OCI-LY3 (cell line): ENCODE measurements around the gene FGF4.

Experiments used
- EZH2phosphoT487 ChIP-seq: fragments of 200-600 bp; shearing (Covaris generic); IDR thresholded peaks from 2 replicates; pipeline ENCODE4 v1.6.1; 2018; ENCODE audit warnings: antibody characterized with exemption, mixed run types, low read depth
- TF ChIP-seq, protein P1 (sequence below): fragments of 200-600, 300-600 bp; sonication (generic); IDR thresholded peaks from 2 replicates; pipeline ENCODE4 v1.5.1; 2014; ENCODE audit warnings: antibody characterized with exemption, low read length, low read depth

DNA sequence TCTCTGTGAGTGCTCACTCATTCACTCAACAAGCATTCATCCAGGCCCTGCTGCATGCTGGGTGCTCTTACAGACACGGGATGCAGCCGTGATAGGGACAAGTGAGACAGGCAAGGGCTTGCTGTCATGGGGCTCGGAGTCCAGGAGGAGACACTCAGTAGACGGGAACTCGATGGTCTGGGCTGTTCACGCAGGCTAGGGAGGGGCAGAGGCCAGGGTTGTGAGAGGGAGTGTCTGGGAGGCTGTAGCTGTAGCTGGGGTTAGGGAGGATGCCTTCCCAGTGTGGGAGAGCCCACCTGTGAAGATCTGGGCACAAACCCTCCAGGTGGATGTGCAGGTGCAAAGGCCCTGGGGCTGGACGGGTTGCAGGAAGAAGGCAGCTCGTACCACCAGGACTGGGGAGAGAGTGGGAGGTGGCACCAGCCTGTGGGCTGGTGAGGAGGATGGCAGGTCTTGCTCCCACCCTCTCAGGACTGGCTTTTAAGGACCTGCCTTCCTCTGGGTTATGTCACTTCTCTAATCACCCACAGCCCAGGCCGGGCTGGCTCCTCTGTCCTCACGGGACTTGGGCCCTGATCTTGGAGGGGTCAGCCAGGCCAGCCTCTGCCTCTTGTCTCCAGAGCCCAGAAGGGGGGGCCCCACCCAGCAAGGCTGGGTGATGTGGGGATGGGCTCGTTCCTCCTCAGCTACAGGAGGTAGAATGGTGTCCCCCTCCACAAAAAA is 24.1 kb downstream of the FGF4 start:
- TF ChIP-seq, protein P1, sequence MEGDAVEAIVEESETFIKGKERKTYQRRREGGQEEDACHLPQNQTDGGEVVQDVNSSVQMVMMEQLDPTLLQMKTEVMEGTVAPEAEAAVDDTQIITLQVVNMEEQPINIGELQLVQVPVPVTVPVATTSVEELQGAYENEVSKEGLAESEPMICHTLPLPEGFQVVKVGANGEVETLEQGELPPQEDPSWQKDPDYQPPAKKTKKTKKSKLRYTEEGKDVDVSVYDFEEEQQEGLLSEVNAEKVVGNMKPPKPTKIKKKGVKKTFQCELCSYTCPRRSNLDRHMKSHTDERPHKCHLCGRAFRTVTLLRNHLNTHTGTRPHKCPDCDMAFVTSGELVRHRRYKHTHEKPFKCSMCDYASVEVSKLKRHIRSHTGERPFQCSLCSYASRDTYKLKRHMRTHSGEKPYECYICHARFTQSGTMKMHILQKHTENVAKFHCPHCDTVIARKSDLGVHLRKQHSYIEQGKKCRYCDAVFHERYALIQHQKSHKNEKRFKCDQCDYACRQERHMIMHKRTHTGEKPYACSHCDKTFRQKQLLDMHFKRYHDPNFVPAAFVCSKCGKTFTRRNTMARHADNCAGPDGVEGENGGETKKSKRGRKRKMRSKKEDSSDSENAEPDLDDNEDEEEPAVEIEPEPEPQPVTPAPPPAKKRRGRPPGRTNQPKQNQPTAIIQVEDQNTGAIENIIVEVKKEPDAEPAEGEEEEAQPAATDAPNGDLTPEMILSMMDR = no peak
- no peak for TF ChIP-seq EZH2phosphoT487
